ENCODE data around the gene SCAI.

SCAI gene

GRCh38 chr9:125103770-125104460 is 39.4 kb downstream of the SCAI start:
- H3K4me1 Mint-ChIP-seq, result no peaks in the 10 kb centered on the region
- peaks cover 2% of the 10 kb centered on the region for H3K27me3 Mint-ChIP-seq (ENCODE audit: low read depth, poor library complexity)
- peaks cover 12% of the 10 kb centered on the region for H3K9me3 Mint-ChIP-seq
- H3K36me3 Mint-ChIP-seq (ENCODE audit: low read depth), result no peaks in the 10 kb centered on the region
- no peak overlapping the region for H3K4me3 Mint-ChIP-seq
- H3K27ac Mint-ChIP-seq, result no peak overlapping the region
- no peak for TF ChIP-seq CTCF (IDR thresholded peaks at IDR 0.05)
- no peak for DNase-seq

GRCh38 chr9:125103021-125103420 is 40.3 kb downstream of the SCAI start:
- Mint-ChIP-seq H3K27ac (no peak overlapping the region), H3K36me3 (ENCODE audit: low read depth) (no peaks in the 10 kb centered on the region), H3K4me3 (no peak overlapping the region), H3K4me1 (no peaks in the 10 kb centered on the region), H3K9me3 (peaks cover 7% of the 10 kb centered on the region), H3K27me3 (ENCODE audit: low read depth, poor library complexity) (peaks cover 2% of the 10 kb centered on the region)
- DNase-seq, result no peak
- no peak for TF ChIP-seq CTCF (IDR thresholded peaks at IDR 0.05)

- H3K27ac Mint-ChIP-seq, result no peak overlapping the region
- no peaks in the 10 kb centered on the region for H3K27me3 Mint-ChIP-seq (ENCODE audit: low read depth, poor library complexity)
- TF ChIP-seq CTCF (IDR thresholded peaks at IDR 0.05), result no peak
- H3K4me3 Mint-ChIP-seq, result no peak overlapping the region
- H3K36me3 Mint-ChIP-seq (ENCODE audit: low read depth), result peaks cover 10% of the 10 kb centered on the region
- H3K4me1 Mint-ChIP-seq, result no peaks in the 10 kb centered on the region
- peaks cover 10% of the 10 kb centered on the region for H3K9me3 Mint-ChIP-seq
- DNase-seq, result no peak
Measured at GRCh38 chr9:125100822-125101221, 42.5 kb downstream of the SCAI start.

- no peak for DNase-seq
- no peak overlapping the region for H3K27ac Mint-ChIP-seq
- H3K27me3 Mint-ChIP-seq (ENCODE audit: low read depth, poor library complexity), result no peaks in the 10 kb centered on the region
- no peak overlapping the region for H3K4me3 Mint-ChIP-seq
- peaks cover 20% of the 10 kb centered on the region for H3K36me3 Mint-ChIP-seq (ENCODE audit: low read depth)
- TF ChIP-seq CTCF (IDR thresholded peaks at IDR 0.05), result no peak
- H3K9me3 Mint-ChIP-seq, result peaks cover 19% of the 10 kb centered on the region
- no peaks in the 10 kb centered on the region for H3K4me1 Mint-ChIP-seq
Measured at GRCh38 chr9:125099816-125100215, 43.5 kb downstream of the SCAI start.

GRCh38 chr9:125095821-125096443 is 47.4 kb downstream of the SCAI start:
- no peak for TF ChIP-seq CTCF (IDR thresholded peaks at IDR 0.05)
- H3K4me1 Mint-ChIP-seq, result no peaks in the 10 kb centered on the region
- no peak for DNase-seq
- peaks cover 45% of the 10 kb centered on the region for H3K36me3 Mint-ChIP-seq (ENCODE audit: low read depth)
- H3K27ac Mint-ChIP-seq, result no peak overlapping the region
- H3K9me3 Mint-ChIP-seq, result peaks cover 32% of the 10 kb centered on the region
- no peaks in the 10 kb centered on the region for H3K27me3 Mint-ChIP-seq (ENCODE audit: low read depth, poor library complexity)
- no peak overlapping the region for H3K4me3 Mint-ChIP-seq

GRCh38 chr9:125091121-125091520 is 52.2 kb downstream of the SCAI start:
- Mint-ChIP-seq H3K4me1 (no peaks in the 10 kb centered on the region), H3K36me3 (ENCODE audit: low read depth) (peaks cover 39% of the 10 kb centered on the region), H3K9me3 (peaks cover 25% of the 10 kb centered on the region), H3K27ac (no peak overlapping the region), H3K4me3 (no peak overlapping the region), H3K27me3 (ENCODE audit: low read depth, poor library complexity) (peaks cover 2% of the 10 kb centered on the region)
- no peak for DNase-seq
- TF ChIP-seq CTCF (IDR thresholded peaks at IDR 0.05), result no peak
